Subcutaneous abdominal adipose tissue (tissue), 5 donors: Measurements from ENCODE around the gene EXD2.

Source experiments
- H3K27ac ChIP-seq: one replicate; pipeline ENCODE4 v1.7.0; 2013; ENCODE audit warnings: low read depth, mild to moderate bottlenecking, inconsistent platforms, low read length, moderate library complexity
- H3K27me3 ChIP-seq, 5 donors: one replicate each; pipeline ENCODE4 v1.7.0; 2013; ENCODE audit warnings: low read length in 5 of 5, inconsistent platforms in 1 of 5; ENCODE audit not compliant: control insufficient read depth in 5 of 5, insufficient read depth in 4 of 5
- H3K36me3 ChIP-seq, 5 donors: one replicate each; pipeline ENCODE4 v1.7.0; 2013; ENCODE audit warnings: low read length in 5 of 5; ENCODE audit not compliant: control insufficient read depth in 5 of 5, insufficient read depth in 5 of 5
- H3K4me1 ChIP-seq, 5 donors: one replicate each; pipeline ENCODE4 v1.7.0; 2013; ENCODE audit warnings: low read length in 5 of 5, mild to moderate bottlenecking in 3 of 5, moderate library complexity in 1 of 5; ENCODE audit not compliant: control insufficient read depth in 5 of 5, insufficient read depth in 5 of 5
- H3K4me3 ChIP-seq, 5 donors: one replicate each; pipeline ENCODE4 v1.7.0; 2013; ENCODE audit warnings: low read length in 5 of 5, low read depth in 1 of 5
- H3K9ac ChIP-seq, 5 donors: one replicate each; pipeline ENCODE4 v1.7.0; 2013; ENCODE audit warnings: low read length in 5 of 5, mild to moderate bottlenecking in 4 of 5, moderate library complexity in 3 of 5
- H3K9me3 ChIP-seq, 5 donors: one replicate each; pipeline ENCODE4 v1.7.0; 2013; ENCODE audit warnings: low read length in 5 of 5; ENCODE audit not compliant: control insufficient read depth in 5 of 5
- donor health status: healthy.
- donor health status: healthy.
- donor health status: healthy.
- donor health status: healthy.
- donor health status: healthy.

EXD2 gene

DNA sequence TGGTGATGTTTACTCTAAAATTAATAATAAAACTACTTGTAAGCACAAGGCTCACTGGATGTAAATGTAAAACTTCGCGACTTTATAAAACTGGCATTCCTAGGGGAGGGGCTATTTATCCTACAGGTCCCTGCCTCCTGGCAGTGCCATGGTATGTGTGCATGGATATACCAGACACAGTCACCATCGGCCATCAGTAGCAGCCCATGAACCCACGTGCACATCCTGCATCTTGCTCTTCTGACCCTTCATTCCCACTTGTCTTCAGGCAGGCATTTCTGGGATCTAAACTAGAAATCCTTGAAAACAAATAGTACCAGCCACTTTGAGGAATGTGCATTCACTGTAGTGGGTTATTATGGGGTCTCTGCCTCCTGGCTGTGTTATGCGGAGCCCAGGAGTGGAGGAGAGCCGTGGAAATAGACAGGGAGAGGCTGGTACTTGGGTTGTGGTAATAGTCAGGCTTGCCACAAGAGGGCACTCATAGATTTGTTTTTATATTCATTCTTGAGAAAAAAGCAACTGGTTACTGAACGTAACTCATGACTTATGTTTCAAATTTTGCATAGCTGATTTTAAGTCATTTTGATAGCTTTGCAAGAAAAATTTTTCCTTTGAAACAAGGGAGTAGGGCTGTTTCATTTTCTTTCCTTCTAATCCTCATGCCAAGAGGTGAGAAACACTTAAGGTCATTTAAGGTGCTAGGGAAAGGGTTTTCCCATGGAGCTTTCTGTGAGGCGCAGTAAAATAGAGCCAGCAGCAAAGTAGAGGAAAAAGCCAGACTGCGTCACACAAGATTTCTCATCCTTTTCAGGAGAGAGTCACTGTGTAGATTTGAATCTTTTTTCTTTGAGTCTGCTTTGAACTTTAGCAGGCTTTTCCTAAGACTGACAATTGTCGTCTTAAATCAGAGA, 51.3 kb downstream of the EXD2 start:
- H3K9me3 ChIP-seq = no peaks in the 10 kb centered on the region
- H3K27me3 ChIP-seq = no peaks in the 10 kb centered on the region
- H3K4me3 ChIP-seq = peak overlapping the region in 1 of 5 donors; percentile 33
- peaks cover 6 to 11% (median 8%) of the 10 kb centered on the region in 5 donors for H3K4me1 ChIP-seq
- H3K27ac ChIP-seq = peak overlapping the region; percentile 47
- H3K9ac ChIP-seq = peak overlapping the region in 1 of 5 donors; percentile 78
- peaks cover 9 to 40% (median 29%) of the 10 kb centered on the region in 5 donors for H3K36me3 ChIP-seq

DNA sequence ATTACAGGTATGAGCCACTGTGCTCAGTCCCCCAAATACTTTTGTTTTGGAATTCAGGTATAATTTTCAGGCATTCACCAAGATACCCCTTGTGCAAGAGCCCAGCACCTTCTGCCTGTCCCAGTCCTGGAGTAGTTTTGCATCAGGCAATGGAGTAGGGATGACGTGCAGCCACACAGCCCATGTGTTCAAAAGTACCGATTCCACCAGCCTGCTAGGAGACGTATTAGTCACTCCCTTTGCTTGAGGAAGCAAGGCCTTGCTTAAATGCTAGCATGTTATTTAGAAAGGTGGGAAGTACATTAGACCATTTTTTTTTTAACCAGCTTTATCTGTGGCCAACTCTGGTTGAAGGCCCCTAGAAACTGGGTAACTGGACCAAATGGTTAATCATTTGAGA, 53.6 kb downstream of the EXD2 start:
- Histone ChIP-seq H3K9ac (no peak overlapping the region), H3K4me1 (peaks cover 6 to 19% (median 12%) of the 10 kb centered on the region in 5 donors), H3K4me3 (no peak overlapping the region), H3K27me3 (no peaks in the 10 kb centered on the region), H3K9me3 (no peaks in the 10 kb centered on the region), H3K27ac (no peak overlapping the region), H3K36me3 (peaks cover 4 to 20% (median 15%) of the 10 kb centered on the region in 5 donors)

DNA sequence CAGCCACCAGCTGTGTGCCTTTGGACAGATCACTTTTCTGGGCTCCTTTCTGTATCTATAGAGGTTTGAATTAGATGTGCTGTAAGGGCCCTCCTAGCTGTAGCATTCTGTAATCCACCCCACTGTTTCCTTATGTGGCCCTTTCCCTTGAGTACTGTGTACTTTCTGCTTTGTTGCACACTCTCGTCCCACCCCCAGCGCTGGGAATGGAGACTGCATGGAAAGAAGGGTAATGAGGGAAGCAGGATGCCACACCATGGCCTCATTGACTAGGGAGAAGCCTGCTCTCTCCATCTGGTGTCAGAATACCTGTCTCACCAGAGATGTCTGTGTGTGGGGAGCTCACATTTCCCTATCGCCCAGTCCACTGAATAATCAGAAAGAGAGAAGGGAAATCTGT, 55.0 kb downstream of the EXD2 start:
- H3K36me3 ChIP-seq = peaks cover 0 to 6% (median 1%) of the 10 kb centered on the region in 5 donors
- no peak overlapping the region for H3K4me3 ChIP-seq
- no peaks in the 10 kb centered on the region for H3K27me3 ChIP-seq
- peaks cover 6 to 22% (median 12%) of the 10 kb centered on the region in 5 donors for H3K4me1 ChIP-seq
- no peaks in the 10 kb centered on the region for H3K9me3 ChIP-seq
- H3K27ac ChIP-seq = no peak overlapping the region
- no peak overlapping the region for H3K9ac ChIP-seq

DNA sequence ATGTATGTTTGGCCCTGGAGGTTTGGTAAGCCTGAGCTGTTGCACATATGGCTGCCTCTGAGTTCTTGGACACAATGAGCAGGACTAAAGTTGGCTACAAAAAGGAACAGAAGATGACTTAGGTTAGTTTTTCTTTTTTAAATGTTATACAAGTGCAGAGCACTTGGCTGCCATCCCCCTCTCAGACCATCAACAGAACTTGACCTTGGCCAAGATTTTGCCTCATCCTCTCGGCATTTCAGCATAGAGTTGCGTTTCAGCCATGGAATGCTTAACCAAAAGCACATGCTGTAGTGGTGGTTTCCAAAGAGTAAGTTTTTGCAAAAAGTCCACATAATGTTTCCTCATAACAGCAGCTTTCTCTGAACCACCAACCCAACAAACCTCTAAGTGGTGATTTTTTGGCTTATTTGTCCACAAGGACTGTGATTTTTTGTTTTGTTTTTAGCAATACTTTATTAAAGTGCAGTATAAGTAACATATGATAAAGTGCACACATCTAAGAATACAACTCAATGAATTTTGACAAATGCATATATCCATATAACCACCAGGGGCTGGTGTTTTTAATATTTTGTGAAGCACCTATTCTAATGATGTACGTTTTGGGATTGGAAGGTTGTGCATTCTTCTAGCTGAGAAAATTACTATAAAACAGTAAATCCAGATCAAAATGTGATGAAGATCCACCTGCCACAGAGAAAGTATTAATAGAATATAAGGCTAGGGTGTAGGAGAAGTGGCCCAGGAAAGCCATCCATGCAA, 56.6 kb downstream of the EXD2 start:
- no peak overlapping the region for H3K4me3 ChIP-seq

DNA sequence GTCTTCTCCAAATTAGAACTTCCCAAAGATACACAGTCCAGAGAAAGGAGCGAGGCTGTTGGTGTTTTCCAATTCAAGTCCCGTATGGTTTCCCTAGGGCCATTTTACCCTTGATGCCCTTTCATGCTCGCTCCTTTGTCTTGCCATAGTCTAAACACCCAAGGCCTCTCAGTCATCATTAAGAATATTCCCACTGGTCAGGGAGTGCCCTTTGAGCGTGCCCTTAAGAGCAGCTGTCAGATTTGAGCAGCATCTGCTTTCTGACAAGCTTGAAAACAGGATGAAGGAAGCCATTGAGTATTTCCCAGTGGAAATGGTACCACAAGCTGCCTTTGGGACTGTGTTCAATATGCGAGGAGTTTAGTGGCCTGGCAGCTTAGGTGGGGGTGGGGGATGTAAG, 58.3 kb downstream of the EXD2 start:
- Histone ChIP-seq H3K27ac (no peak overlapping the region), H3K9ac (no peak overlapping the region), H3K4me1 (peaks cover 3 to 19% (median 8%) of the 10 kb centered on the region in 5 donors), H3K9me3 (no peaks in the 10 kb centered on the region), H3K27me3 (no peaks in the 10 kb centered on the region), H3K36me3 (no peaks in the 10 kb centered on the region), H3K4me3 (no peak overlapping the region)

More for the DNA sequence above, 56.6 kb downstream of the EXD2 start:
- Histone ChIP-seq H3K36me3 (no peaks in the 10 kb centered on the region), H3K9me3 (no peaks in the 10 kb centered on the region), H3K4me1 (peaks cover 4 to 20% (median 8%) of the 10 kb centered on the region in 5 donors), H3K27ac (peak overlapping the region; percentile 53), H3K9ac (no peak overlapping the region), H3K27me3 (no peaks in the 10 kb centered on the region)

DNA sequence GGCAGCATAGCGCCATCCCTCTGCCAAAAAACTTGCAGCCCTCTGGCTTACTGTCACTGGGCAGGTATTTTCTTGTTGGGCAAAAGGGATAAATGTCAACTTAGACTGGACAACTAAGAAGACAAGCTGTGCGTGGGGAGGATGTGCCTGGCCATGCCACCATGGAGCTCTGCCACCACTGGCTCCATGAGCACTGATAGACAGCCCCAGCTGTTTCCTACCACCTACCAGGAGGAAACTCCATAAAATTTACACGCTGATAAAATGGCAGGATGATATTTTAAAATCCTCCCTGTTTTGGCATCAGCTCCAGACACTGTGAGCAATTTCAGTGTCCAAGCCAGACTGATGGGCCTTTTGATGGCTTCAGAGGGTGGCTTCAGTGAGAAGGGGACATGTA, 61.6 kb downstream of the EXD2 start:
- H3K36me3 ChIP-seq = no peaks in the 10 kb centered on the region
- H3K9me3 ChIP-seq = no peaks in the 10 kb centered on the region
- no peak overlapping the region for H3K27ac ChIP-seq
- H3K9ac ChIP-seq = no peak overlapping the region
- peaks cover 0 to 4% (median 2%) of the 10 kb centered on the region in 5 donors for H3K27me3 ChIP-seq
- peaks cover 0 to 9% (median 6%) of the 10 kb centered on the region in 5 donors for H3K4me1 ChIP-seq
- no peak overlapping the region for H3K4me3 ChIP-seq

DNA sequence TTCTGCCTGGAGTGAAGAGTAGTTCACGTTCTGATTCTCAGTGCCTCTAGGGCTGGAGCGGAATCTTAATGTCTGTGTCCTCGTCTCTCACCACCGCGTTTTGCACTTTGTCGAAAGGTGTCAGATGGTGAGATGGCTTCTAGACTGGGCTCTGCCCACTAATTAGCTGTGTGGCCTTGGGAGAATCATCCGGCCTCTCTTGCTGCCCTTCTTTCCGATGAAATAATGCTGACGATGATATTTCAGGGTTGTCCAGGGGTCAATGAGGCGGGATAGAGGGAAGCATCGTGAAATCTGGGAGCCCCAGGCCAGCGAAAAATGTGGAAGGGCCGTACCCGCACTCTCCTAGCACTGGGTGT, 67.8 kb downstream of the EXD2 start:
- H3K9ac ChIP-seq = peak overlapping the region in 1 of 5 donors; percentile 9
- peaks cover 9 to 54% (median 37%) of the 10 kb centered on the region in 5 donors for H3K4me1 ChIP-seq
- no peaks in the 10 kb centered on the region for H3K9me3 ChIP-seq
- H3K27ac ChIP-seq = no peak overlapping the region
- peaks cover 0 to 36% (median 21%) of the 10 kb centered on the region in 5 donors for H3K27me3 ChIP-seq
- H3K4me3 ChIP-seq = peak overlapping the region; percentile 57 to 69 (median 62)
- no peaks in the 10 kb centered on the region for H3K36me3 ChIP-seq

DNA sequence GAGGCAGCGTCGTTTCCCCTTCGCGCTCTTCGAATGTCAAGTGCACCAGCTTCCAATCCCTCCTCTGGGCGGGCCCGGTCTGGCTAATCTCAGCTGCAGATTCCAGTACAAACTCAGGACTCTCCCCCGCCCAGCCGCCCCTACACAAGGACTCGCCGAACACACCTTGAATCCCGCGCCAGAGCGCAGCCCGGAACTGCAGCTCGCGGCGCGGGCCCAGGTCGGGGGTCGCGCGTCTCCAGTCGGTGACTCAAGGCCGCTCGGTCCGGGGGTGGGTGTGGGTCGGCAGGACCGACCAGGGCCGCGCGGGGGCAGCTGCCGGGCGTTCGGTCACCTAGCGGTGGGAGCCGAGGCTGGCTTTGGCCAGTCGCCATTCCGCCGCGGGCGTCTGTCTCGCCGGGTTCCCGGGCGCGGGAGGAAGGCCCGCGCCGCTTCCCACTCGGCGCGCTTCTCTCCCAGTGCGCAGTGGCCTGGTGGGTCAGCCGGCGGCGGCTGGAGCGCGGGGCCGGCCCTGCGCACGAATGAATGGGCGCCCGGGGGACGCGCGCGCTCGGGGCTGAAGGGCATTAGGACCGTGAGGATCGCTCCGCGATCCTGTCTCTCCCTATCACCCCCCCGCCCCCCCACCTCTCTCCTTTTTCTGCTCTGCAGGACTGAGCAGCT, 68.4 kb downstream of the EXD2 start, which contains the start of gene GALNT16:
Gene GALNT16, plus strand, starts transcription at position 632 of the 663 bp plus-strand sequence. CDS start 133 bp downstream, outside the sequence.
- Histone ChIP-seq H3K4me1 (peaks cover 9 to 54% (median 38%) of the 10 kb centered on the region in 5 donors), H3K4me3 (peak within 1 kb of the TSS; percentile 61 to 70 (median 67)), H3K36me3 (no peaks in the 10 kb centered on the region), H3K27ac (peak within 1 kb of the TSS; percentile 10), H3K9ac (peak within 1 kb of the TSS in 2 of 5 donors; percentile 9 to 27), H3K27me3 (peaks cover 0 to 36% (median 21%) of the 10 kb centered on the region in 5 donors), H3K9me3 (no peaks in the 10 kb centered on the region)

DNA sequence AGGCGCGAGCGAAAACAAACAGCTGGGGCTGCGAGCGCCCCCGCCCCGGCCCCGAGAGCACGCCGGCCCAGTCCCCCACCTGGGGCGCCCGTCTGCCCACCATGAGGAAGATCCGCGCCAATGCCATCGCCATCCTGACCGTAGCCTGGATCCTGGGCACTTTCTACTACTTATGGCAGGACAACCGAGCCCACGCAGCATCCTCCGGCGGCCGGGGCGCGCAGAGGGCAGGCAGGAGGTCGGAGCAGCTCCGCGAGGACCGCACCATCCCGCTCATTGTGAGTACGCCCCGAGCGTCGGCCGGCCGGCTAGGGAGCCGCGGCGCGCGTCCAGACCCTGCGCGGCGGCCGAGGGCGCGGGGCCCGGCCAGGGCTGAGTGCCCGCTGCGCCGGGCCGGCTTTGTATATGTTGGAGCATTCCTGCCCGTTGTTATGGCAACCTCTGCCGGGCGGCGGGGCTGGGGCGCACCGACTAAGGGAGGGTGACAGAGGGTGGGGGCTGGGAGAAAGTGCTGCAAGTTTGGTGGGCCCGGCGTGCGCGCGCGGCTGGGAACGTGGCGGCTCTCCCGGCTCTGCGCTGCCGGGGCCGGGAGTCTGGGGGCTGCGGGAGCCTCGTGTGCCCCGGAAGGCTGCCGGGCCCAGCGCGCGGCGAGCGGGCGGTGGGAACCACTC, 69.0 kb downstream of the EXD2 start:
- no peaks in the 10 kb centered on the region for H3K36me3 ChIP-seq
- peaks cover 9 to 54% (median 38%) of the 10 kb centered on the region in 5 donors for H3K4me1 ChIP-seq
- no peak overlapping the region for H3K27ac ChIP-seq
- H3K4me3 ChIP-seq = peak overlapping the region in 4 of 5 donors; percentile 62 to 70 (median 68)
- no peak overlapping the region for H3K9ac ChIP-seq
- H3K27me3 ChIP-seq = peaks cover 0 to 36% (median 19%) of the 10 kb centered on the region in 5 donors
- no peaks in the 10 kb centered on the region for H3K9me3 ChIP-seq
